ENCODE results near the gene ZNF275.
A peak's percentile ranks its signal among the peaks of the same experiment; 100 is the strongest.
"Not testable (repeated sequence)": the region's sequence is repeated elsewhere in the genome, so short reads cannot be mapped to it uniquely, and the experiment has no call there.

Gene ZNF275

GRCh38 chrX:153333821-153334653 lies at the start of gene ZNF275:
TSS of gene ZNF275 (plus strand) at chrX:153334153. CDS start at chrX:153336680, 2,527 bp downstream.
- Histone ChIP-seq H3K79me2 (ENCODE audit: insufficient read depth, low read length) (peaks cover 49% of the 10 kb centered on the region), H3K4me2 (ENCODE audit: low read depth, low read length, poor library complexity, severe bottlenecking) (peak within 1 kb of the TSS; percentile 90), H3K27me3 (ENCODE audit: insufficient read depth, low read length, poor library complexity, severe bottlenecking) (no peaks in the 10 kb centered on the region), H2AFZ (ENCODE audit: low read length) (peak within 1 kb of the TSS; percentile 75; the same call in 1 of the 2 replicates), H3K9me2 (replicated peaks; ENCODE audit: low read depth, low read length) (no peaks in the 10 kb centered on the region), H3K36me3 (ENCODE audit: insufficient read depth, low read length) (no peaks in the 10 kb centered on the region), H3K9me3 (ENCODE audit: insufficient read depth, low read depth, low read length) (no peaks in the 10 kb centered on the region), H4K20me1 (ENCODE audit: insufficient read depth, low read length, poor library complexity, severe bottlenecking) (peaks cover 26% of the 10 kb centered on the region), H3F3A (ENCODE audit: low read depth) (no peaks in the 10 kb centered on the region), H3K9ac (ENCODE audit: low read depth, low read length, poor library complexity, severe bottlenecking) (peak within 1 kb of the TSS; percentile 86), H3K4me3 (ENCODE audit: low read length, poor library complexity, severe bottlenecking) (peak within 1 kb of the TSS; percentile 82), H3K4me1 (ENCODE audit: insufficient read depth, low read length, poor library complexity, severe bottlenecking) (peaks cover 40% of the 10 kb centered on the region)
- TF ChIP-seq EZH2phosphoT487 (IDR thresholded peaks at IDR 0.05; ENCODE audit: borderline replicate concordance) = no peak
- TF ChIP-seq CTCF (conservative IDR thresholded peaks at IDR 0.05; ENCODE audit: low read length) = no peak

GRCh38 chrX:153285678-153286077 lies 48.3 kb upstream of the ZNF275 start:
- not testable (repeated sequence) for H3K9ac ChIP-seq (ENCODE audit: low read depth, low read length, poor library complexity, severe bottlenecking); H3K79me2 ChIP-seq (ENCODE audit: insufficient read depth, low read length); H3K9me2 ChIP-seq (replicated peaks; ENCODE audit: low read depth, low read length); H3K4me3 ChIP-seq (ENCODE audit: low read length, poor library complexity, severe bottlenecking); H3K4me2 ChIP-seq (ENCODE audit: low read depth, low read length, poor library complexity, severe bottlenecking); H3K9me3 ChIP-seq (ENCODE audit: insufficient read depth, low read depth, low read length); H3K36me3 ChIP-seq (ENCODE audit: insufficient read depth, low read length); H4K20me1 ChIP-seq (ENCODE audit: insufficient read depth, low read length, poor library complexity, severe bottlenecking); H3F3A ChIP-seq (ENCODE audit: low read depth); H2AFZ ChIP-seq (ENCODE audit: low read length); H3K27me3 ChIP-seq (ENCODE audit: insufficient read depth, low read length, poor library complexity, severe bottlenecking); H3K4me1 ChIP-seq (ENCODE audit: insufficient read depth, low read length, poor library complexity, severe bottlenecking)

- H3K9me2 ChIP-seq (replicated peaks; ENCODE audit: low read depth, low read length); H4K20me1 ChIP-seq (ENCODE audit: insufficient read depth, low read length, poor library complexity, severe bottlenecking): not testable (repeated sequence)
Measured at GRCh38 chrX:153288807-153289206, 45.1 kb upstream of the ZNF275 start.

GRCh38 chrX:153293485-153294071 lies 40.4 kb upstream of the ZNF275 start:
- H3K4me3 ChIP-seq (ENCODE audit: low read length, poor library complexity, severe bottlenecking); H3K4me1 ChIP-seq (ENCODE audit: insufficient read depth, low read length, poor library complexity, severe bottlenecking); H3K79me2 ChIP-seq (ENCODE audit: insufficient read depth, low read length); H3F3A ChIP-seq (ENCODE audit: low read depth); H3K9ac ChIP-seq (ENCODE audit: low read depth, low read length, poor library complexity, severe bottlenecking); H3K9me2 ChIP-seq (replicated peaks; ENCODE audit: low read depth, low read length); H3K9me3 ChIP-seq (ENCODE audit: insufficient read depth, low read depth, low read length); H3K27me3 ChIP-seq (ENCODE audit: insufficient read depth, low read length, poor library complexity, severe bottlenecking); H4K20me1 ChIP-seq (ENCODE audit: insufficient read depth, low read length, poor library complexity, severe bottlenecking); H3K4me2 ChIP-seq (ENCODE audit: low read depth, low read length, poor library complexity, severe bottlenecking); H3K36me3 ChIP-seq (ENCODE audit: insufficient read depth, low read length): not testable (repeated sequence)
- 0 out of 2 replicates have a peak overlapping the region, but pooled peaks have one; percentile 26 for H2AFZ ChIP-seq (ENCODE audit: low read length)

More at GRCh38 chrX:153288807-153289206, 45.1 kb upstream of the ZNF275 start:
- H3K36me3 ChIP-seq (ENCODE audit: insufficient read depth, low read length); H3K4me1 ChIP-seq (ENCODE audit: insufficient read depth, low read length, poor library complexity, severe bottlenecking); H3K9ac ChIP-seq (ENCODE audit: low read depth, low read length, poor library complexity, severe bottlenecking); H2AFZ ChIP-seq (ENCODE audit: low read length); H3F3A ChIP-seq (ENCODE audit: low read depth); H3K4me3 ChIP-seq (ENCODE audit: low read length, poor library complexity, severe bottlenecking); H3K27me3 ChIP-seq (ENCODE audit: insufficient read depth, low read length, poor library complexity, severe bottlenecking); H3K79me2 ChIP-seq (ENCODE audit: insufficient read depth, low read length); H3K9me3 ChIP-seq (ENCODE audit: insufficient read depth, low read depth, low read length); H3K4me2 ChIP-seq (ENCODE audit: low read depth, low read length, poor library complexity, severe bottlenecking): not testable (repeated sequence)

Measured in Loucy (cell line).